HEK293T (cell line): Measurements from ENCODE around the gene AMZ1.
"Not testable (repeated sequence)": the region's sequence is repeated elsewhere in the genome, so short reads cannot be mapped to it uniquely, and the experiment has no call there.

Experiments
- CTCF ChIA-PET: fragments of 350-600 bp; formaldehyde crosslinking; extraction: SDS; loops from one replicate; lab custom pipeline; 2021; ENCODE audit warnings: antibody characterized with exemption, inconsistent platforms; lab: Yijun Ruan, JAX
- POLR2A ChIA-PET: fragments of 350-600 bp; formaldehyde crosslinking; extraction: SDS; loops from one replicate; lab custom pipeline; 2020; ENCODE audit warnings: antibody characterized with exemption, inconsistent platforms; lab: Yijun Ruan, JAX
- DNase-seq: peaks from one replicate; pipeline ENCODE4 v3.0.0; 2012; ENCODE audit warnings: mixed read lengths; ENCODE audit errors: extremely low spot score
- ARNT ChIP-seq: fragments of 450-650 bp; IDR thresholded peaks from 2 replicates; pipeline ENCODE4 v1.6.1; 2017; ENCODE audit warnings: mild to moderate bottlenecking
- BHLHE40 ChIP-seq: fragments of 450-650 bp; IDR thresholded peaks from 2 replicates; pipeline ENCODE4 v1.6.1; 2016; ENCODE audit warnings: mild to moderate bottlenecking, moderate library complexity, borderline replicate concordance
- CTBP1 ChIP-seq: fragments of 450-650 bp; IDR thresholded peaks from 2 replicates; pipeline ENCODE4 v1.6.1; 2016; ENCODE audit warnings: borderline replicate concordance
- ELF4 ChIP-seq: fragments of 450-650 bp; IDR thresholded peaks from 2 replicates; pipeline ENCODE4 v1.6.1; 2017; ENCODE audit warnings: antibody characterized with exemption
- FOXA1 ChIP-seq: fragments of 450-650 bp; IDR thresholded peaks from 2 replicates; pipeline ENCODE4 v1.6.1; 2016; ENCODE audit warnings: mild to moderate bottlenecking
- FOXK2 ChIP-seq: fragments of 450-650 bp; IDR thresholded peaks from 2 replicates; pipeline ENCODE4 v1.6.1; 2016; ENCODE audit warnings: mild to moderate bottlenecking
- FOXM1 ChIP-seq: fragments of 450-650 bp; IDR thresholded peaks from 2 replicates; pipeline ENCODE4 v1.6.1; 2017; ENCODE audit warnings: mild to moderate bottlenecking, borderline replicate concordance
- HDGF ChIP-seq: fragments of 450-650 bp; IDR thresholded peaks from 2 replicates; pipeline ENCODE4 v1.6.1; 2017; ENCODE audit warnings: antibody characterized with exemption, borderline replicate concordance
- L3MBTL2 ChIP-seq: fragments of 450-650 bp; conservative IDR thresholded peaks from 2 replicates; pipeline ENCODE4 v1.6.1; 2016; ENCODE audit warnings: mild to moderate bottlenecking
- LEF1 ChIP-seq: fragments of 450-650 bp; IDR thresholded peaks from 2 replicates; pipeline ENCODE4 v1.6.1; 2017; ENCODE audit warnings: mild to moderate bottlenecking, borderline replicate concordance
- NFRKB ChIP-seq: fragments of 450-650 bp; IDR thresholded peaks from 2 replicates; pipeline ENCODE4 v1.6.1; 2016; ENCODE audit warnings: mild to moderate bottlenecking, moderate library complexity
- PKNOX1 ChIP-seq: fragments of 450-650 bp; IDR thresholded peaks from 2 replicates; pipeline ENCODE4 v1.6.1; 2016
- SP1 ChIP-seq: fragments of 450-650 bp; IDR thresholded peaks from 2 replicates; pipeline ENCODE4 v1.6.1; 2017
- SUZ12 ChIP-seq: fragments of 450-650 bp; IDR thresholded peaks from 2 replicates; pipeline ENCODE4 v1.6.1; 2016; ENCODE audit warnings: mild to moderate bottlenecking
- TARDBP ChIP-seq: fragments of 450-650 bp; IDR thresholded peaks from 2 replicates; pipeline ENCODE4 v1.6.1; 2016
- ZNF384 ChIP-seq: fragments of 450-650 bp; IDR thresholded peaks from 2 replicates; pipeline ENCODE4 v1.6.1; 2016

The AMZ1 gene

GRCh38 chr7:2721842-2722241 lies 33.8 kb downstream of the AMZ1 start:
- TF ChIP-seq ELF4 (no peak), FOXK2 (no peak), TARDBP (no peak), LEF1 (no peak), HDGF (no peak), NFRKB (no peak), FOXM1 (no peak), FOXA1 (no peak), BHLHE40 (no peak), ZNF384 (no peak), ARNT (no peak), CTBP1 (no peak), SP1 (no peak)
- CTCF ChIA-PET, result interaction anchor here (1.3 kb wide), 1 partner anchor 12 kb away, joined by 6 read pairs; no protein-coding TSS in a partner anchor
- POLR2A ChIA-PET, result no interaction called here
- DNase-seq, result no peak

- CTCF ChIA-PET, result no interaction called here
- DNase-seq, result no peak
- TF ChIP-seq ARNT, result no peak
- TF ChIP-seq ZNF384, result no peak
- TF ChIP-seq TARDBP, result no peak
- no peak for TF ChIP-seq NFRKB
- TF ChIP-seq HDGF, result no peak
- TF ChIP-seq SUZ12, result no peak
- TF ChIP-seq ELF4, result no peak
- no peak for TF ChIP-seq LEF1
- TF ChIP-seq PKNOX1, result no peak
- no peak for TF ChIP-seq L3MBTL2
- TF ChIP-seq CTBP1, result no peak
- no peak for TF ChIP-seq SP1
- POLR2A ChIA-PET, result no interaction called here
Observed at GRCh38 chr7:2722591-2722990, 34.6 kb downstream of the AMZ1 start.

- CTCF ChIA-PET, result no interaction called here
- TF ChIP-seq LEF1 (no peak), SP1 (no peak), TARDBP (no peak), ZNF384 (no peak), FOXA1 (no peak), BHLHE40 (no peak), HDGF (no peak)
- no peak for DNase-seq
- POLR2A ChIA-PET, result interaction anchor here (1.5 kb wide), 1 partner anchor 35 kb away, joined by 3 read pairs; no protein-coding TSS in a partner anchor
Observed at GRCh38 chr7:2723138-2723850, 35.3 kb downstream of the AMZ1 start.

- CTCF ChIA-PET, DNase-seq: not testable (repeated sequence)
- POLR2A ChIA-PET, result interaction anchor here (1.5 kb wide), 1 partner anchor 34 kb away, joined by 3 read pairs; no protein-coding TSS in a partner anchor
Observed at GRCh38 chr7:2724036-2724435, 36.0 kb downstream of the AMZ1 start.

- ChIA-PET POLR2A (interaction anchor here (1.5 kb wide), 1 partner anchor 33 kb away, joined by 3 read pairs; no protein-coding TSS in a partner anchor), CTCF (no interaction called here)
- no peak for DNase-seq
Observed at GRCh38 chr7:2724453-2725177, 36.6 kb downstream of the AMZ1 start.

More at GRCh38 chr7:2724453-2725177, 36.6 kb downstream of the AMZ1 start:
- TF ChIP-seq CTBP1 (no peak), L3MBTL2 (no peak), NFRKB (no peak), ARNT (no peak), FOXM1 (no peak), HDGF (no peak), FOXK2 (no peak), ZNF384 (no peak), ELF4 (no peak), LEF1 (no peak), PKNOX1 (no peak), BHLHE40 (no peak), SUZ12 (no peak), FOXA1 (no peak)
